NCI-H128 (cell line): Measurements from ENCODE around the gene PBX1.

Source experiments
- DNase-seq: peaks from one replicate; lab custom pipeline; 2025; ENCODE audit not compliant: unreplicated experiment; lab: John Stamatoyannopoulos, UW

The PBX1 gene

DNA sequence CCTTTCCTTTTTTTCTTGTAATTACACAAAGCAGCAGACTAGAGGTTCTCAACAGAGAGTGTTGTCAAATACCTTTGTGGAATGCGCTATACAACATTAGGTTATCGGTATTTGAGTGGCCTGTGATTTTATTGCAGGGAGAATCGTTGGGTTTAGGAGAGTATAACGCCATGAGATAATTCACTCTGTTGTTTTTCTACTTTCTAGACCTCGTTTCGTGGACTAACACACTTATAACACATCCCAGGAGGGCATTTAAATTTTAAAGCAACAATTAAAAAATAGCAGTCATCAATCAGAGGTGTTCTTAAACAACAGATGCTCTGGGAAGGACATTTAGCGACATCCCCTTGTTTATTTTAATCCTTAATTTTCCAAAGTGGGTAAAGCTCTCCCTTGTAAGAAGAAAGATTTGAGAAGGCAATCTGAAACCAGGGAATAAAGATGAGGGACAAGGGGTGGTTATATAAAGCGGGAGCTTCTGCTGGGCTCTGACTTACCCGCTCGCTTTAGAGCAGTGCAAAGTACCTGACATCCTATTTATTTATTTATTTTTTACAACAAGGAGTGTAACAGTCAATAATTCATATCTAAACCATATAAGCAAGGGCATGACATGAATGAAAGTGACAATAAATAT lies 4.9 kb downstream of the PBX1 start:
- no peak for DNase-seq

GRCh38 chr1:164564378-164564777 lies 5.4 kb downstream of the PBX1 start:
- no peak for DNase-seq

DNA sequence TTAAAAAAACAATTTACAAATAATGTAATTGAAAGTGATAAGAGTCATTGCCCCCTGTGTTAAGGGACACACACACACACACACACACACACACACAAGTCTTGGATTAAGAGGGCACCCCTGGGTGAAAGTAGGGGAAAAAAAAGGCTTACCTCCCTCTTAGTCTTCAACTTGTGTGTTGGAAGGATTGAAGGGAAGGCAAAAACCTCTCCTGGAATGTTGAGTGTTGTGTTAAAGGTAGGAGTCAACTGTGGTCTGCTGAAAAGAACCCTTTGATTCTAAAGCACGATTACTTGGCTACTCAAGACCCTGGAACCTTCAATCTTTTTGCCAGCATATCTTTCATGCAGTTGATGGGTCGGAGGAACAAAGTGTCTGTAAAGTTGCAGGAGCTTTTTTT lies 6.4 kb downstream of the PBX1 start:
- DNase-seq = no peak

- DNase-seq = no peak
These were observed 8.8 kb downstream of the PBX1 start for GRCh38 chr1:164567774-164568173.

- DNase-seq = no peak
These were observed 10.3 kb downstream of the PBX1 start for GRCh38 chr1:164569241-164569640.

DNA sequence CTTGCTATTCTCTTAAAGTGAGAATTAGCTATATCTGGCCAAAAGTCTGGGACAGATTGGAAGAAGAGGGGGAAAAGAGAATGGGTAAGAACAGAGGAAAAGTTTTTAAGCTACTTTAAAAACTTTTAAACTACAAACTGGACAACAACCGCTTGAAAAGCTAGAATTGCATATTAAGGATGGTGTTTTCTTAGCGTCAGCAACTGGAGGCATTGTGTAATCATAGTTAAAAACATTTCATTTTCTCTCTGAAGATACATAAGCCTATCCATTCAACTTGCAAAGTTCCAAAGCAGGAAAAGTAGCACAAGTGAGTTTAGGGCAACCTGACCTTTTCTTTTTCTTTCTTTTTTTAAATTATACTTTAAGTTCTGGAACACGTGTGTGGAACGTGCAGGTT lies 10.9 kb downstream of the PBX1 start:
- no peak for DNase-seq

DNA sequence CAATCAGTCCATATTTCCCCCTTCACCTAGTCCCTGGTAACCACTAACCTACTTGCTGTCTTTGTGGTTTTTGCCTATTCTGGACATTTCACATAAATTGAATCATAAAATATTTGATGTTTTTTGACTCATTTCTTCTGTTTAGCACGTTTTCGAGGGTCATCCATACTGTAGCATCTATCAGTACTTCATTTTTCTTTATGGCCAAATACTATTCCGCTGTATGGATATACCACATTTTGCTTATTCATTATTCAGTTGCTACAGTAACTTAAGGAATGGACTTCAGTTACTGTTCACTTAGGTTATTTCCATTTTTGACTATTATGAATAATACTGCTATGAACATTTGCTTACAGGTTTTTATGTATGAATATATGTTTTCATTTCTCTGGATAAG lies 12.3 kb downstream of the PBX1 start:
- DNase-seq = no peak

DNA sequence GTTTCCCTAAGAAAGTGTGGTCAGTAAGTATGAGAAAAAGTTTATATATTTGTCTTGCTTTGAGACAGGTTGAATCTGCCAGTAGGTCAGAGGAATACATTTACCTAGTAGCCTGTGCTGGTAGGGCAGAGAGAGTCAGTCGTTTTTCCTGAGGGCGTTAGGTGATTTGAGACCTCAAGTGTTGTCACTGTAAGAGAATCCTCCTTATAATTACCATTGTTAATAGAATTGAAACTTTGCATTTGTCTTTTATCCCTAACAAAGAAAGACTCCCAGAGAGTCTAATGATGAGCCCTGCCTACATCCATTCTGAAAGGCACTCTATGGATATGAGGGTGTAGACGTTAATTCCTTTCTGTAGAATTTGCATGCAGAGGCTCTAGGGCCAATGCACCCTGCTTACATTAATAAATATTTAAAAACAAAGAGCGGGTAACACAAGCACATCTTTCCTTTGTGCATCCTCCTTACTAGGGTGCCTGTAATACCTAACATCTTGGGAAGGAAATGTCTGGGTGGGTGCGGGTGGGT lies 16.4 kb downstream of the PBX1 start:
- DNase-seq = no peak

DNA sequence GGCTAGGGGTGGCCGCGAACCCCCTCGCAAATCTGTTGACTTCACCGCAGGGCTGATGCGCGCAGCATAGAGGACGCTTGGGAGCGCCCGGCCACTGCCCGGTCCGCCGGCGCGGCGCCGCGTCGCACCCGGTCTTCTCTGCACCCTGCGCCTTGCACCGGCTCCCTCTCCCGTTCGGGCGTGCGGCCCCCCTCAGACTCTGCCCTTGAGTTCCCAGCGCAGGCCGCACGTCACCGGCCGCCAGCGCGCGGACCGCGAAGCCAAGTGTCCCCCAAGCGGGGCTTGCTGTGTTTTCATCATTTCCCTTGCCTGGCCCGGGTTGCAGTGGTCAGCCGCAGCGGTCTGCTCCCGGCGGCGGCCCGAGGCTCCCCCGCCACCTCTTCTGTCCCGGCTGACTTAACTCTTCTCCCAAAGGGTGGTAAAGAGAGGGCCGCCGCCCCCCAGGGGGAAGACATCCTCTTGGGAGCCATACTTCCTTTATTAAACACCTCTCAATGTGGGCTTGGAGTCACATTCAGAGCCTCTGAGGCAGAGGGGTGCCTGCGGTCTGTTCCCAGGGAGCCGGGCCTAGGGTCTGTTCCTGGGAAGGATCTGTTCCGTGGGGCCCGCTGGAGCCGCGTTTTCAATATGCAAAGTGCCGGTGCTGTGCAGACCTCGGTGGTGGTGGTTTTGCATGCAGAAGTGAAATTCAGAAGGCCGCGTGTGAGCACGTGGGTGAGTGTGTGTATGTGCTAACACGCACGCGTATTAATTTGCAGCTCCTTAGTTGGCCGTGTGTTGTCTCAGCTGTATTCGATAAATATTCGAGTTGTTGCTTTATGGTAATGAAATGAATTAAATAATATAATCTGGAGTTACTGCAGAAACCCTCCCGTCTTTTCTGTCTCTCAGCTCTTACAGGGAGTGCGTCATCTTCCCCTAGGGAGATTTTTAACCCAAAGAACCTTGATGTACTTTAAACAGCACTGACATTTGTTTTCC lies 17.6 kb downstream of the PBX1 start:
- DNase-seq = no peak

DNA sequence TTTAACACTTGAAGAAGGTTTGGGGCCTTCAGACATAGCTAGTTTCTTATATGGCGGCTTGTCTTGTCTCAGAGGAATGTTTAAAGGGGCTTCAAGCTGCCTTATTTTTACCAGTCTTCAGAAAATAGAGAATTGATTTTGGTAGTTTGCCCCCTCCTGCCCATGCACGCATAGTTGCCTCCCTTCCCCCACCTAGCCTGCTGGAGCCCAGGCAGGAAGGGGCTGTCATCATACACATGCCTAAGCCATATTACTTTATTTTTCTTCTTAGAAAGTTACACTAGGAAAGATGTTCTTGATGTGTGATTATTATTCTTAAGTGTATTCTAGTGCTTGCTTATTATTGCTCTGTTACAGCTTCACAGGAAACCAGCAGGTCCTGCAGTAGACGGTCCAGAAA lies 18.3 kb downstream of the PBX1 start:
- DNase-seq = no peak

- no peak for DNase-seq
These were observed 19.7 kb downstream of the PBX1 start for GRCh38 chr1:164578479-164579200.

DNA sequence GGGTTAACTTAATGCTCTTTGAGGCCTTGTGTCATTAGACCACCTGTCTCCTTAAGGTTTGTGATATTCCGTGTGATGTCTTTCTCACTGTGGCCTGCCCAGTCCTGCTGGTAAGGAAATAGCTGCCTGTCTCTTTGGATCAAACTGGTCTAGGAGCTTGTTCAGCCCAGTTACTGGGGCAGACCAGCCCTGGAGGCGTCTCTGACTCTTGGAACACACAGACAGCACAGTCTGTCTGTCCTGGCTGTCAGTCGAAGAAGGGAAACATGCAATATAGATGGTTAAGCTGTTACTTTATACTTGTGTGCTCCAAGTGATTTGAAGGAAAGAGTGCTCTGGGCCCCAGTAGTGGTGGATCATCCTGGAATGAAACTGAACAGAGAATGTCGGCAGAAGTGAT lies 20.4 kb downstream of the PBX1 start:
- no peak for DNase-seq

DNA sequence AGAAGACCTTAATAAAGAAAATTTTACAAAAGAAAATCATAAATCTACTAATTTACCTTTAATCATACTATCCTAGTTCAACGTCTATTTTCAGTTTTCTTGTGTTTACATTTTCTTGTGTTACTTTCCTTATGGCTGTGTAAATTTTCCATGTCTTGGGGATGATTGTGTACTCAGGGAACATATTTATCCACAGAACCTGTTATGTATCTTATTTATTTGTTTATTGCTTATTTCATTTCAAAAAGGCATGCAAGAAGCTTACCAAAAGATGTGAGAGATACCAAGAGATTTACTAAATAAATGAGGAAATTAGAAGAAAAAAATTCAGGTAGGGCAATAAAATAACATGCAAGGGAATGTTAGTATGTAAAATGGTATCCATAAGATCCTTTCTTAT lies 22.8 kb downstream of the PBX1 start:
- DNase-seq = no peak

DNA sequence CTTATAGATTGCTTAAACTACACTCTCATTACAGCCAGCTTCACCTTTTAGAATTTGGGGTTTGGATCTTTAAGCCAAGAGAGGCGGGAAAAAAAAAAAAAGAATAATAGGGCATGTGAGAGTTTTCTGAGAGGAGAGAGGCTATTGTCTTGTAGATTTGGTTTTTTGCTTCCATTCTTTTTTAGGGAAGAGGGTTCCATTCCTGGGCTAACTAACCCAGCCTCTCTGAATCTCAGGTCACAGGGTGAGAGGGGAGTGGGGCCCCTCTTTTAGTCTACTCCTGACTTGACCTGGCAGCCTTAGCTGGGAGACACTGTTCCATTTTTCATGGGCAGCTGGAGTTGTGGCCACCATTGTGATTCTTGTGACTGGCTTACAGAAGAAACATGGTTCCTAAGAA lies 24.2 kb downstream of the PBX1 start:
- no peak for DNase-seq

- no peak for DNase-seq
These were observed 25.0 kb downstream of the PBX1 start for GRCh38 chr1:164583835-164584539.

DNA sequence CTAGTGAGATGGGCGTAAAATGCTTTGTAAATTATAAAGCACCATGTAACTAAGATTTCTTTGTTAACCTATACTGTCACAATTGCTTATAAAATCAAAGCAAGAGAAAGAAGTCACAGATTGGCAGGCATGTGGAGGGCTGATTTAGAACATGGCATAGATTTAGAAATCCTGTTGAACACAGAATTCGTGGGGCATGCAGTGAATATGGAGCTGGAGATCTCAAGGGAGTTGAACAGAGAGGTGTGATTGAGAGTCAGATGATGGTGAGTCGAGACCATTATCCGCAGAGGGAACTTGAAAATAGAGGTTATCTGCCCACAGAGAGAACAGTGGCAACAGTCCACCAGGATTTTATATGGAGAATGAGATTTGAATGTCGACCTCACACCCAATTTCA lies 27.6 kb downstream of the PBX1 start:
- no peak for DNase-seq

GRCh38 chr1:164587617-164588501 lies 28.9 kb downstream of the PBX1 start:
- no peak for DNase-seq

GRCh38 chr1:164588516-164589341 lies 29.7 kb downstream of the PBX1 start:
- no peak for DNase-seq

GRCh38 chr1:164589408-164589807 lies 30.4 kb downstream of the PBX1 start:
- no peak for DNase-seq
